HCT116 (cell line): Measurements from ENCODE around the gene HELZ2. TPM values are rescaled to one million over a fixed set of nuclear protein-coding genes. Genes with fewer than 3 reads are reported as not detected.

ENCODE experiments used
- ATAC-seq: fragments of 200-7000 bp; cut with Tn5 transposase; 2 replicates; pipeline ENCODE4 v1.9.1; 2020; ENCODE audit warnings: mild to moderate bottlenecking, moderate library complexity
- BruUV-seq: library from RNA; stranded (reverse); fragments of 400-500 nt; replicated peaks from 2 replicates; lab custom pipeline; 2021; lab: Mats Ljungman, UMichigan
- CTCF ChIA-PET: fragments of 300-600 bp; sonication (Branson Sonifier 250); formaldehyde crosslinking; loops from one replicate; lab custom pipeline; 2021; ENCODE audit warnings: antibody characterized with exemption; lab: Charles Lee
- POLR2A ChIA-PET: fragments of 300-600, 350-600 bp; sonication (Branson Sonifier 250); formaldehyde crosslinking; loops from one replicate; lab custom pipeline; 2021; ENCODE audit warnings: antibody characterized with exemption; lab: Charles Lee
- RAD21 ChIA-PET, 2 experiments: fragments of 300-600 bp; sonication (Branson Sonifier 250); formaldehyde crosslinking; loops; one replicate each; lab custom pipeline; 2023; ENCODE audit warnings: low total read pairs in 2 of 2; ENCODE audit not compliant: uncharacterized antibody in 2 of 2, unreplicated experiment in 2 of 2, low non-redundant PET in 1 of 2; lab: Charles Lee
- DNase-seq: peaks from one replicate; pipeline ENCODE4 v3.0.0-alpha.2; 2010; ENCODE audit warnings: low read depth, low spot score
- H2AFZ ChIP-seq: fragments of 200-600 bp; shearing (Covaris generic), sonication (generic); 2 replicates; pipeline ENCODE4 v1.6.1; 2017; ENCODE audit warnings: low read depth, mixed run types, mixed read lengths, antibody characterized with exemption, low read length; ENCODE audit not compliant: poor library complexity, severe bottlenecking
- H3K27ac ChIP-seq: 2 replicates; pipeline ENCODE4 v1.5.1; 2012; ENCODE audit warnings: low read depth, low read length
- H3K27me3 ChIP-seq: fragments of 200-600 bp; sonication (generic); 2 replicates; pipeline ENCODE4 v1.6.1; 2016; ENCODE audit warnings: mixed run types, low read length, mixed read lengths; ENCODE audit not compliant: insufficient read depth
- H3K36me3 ChIP-seq, 2 experiments: fragments of 200-500 bp in 1 of 2; fragments of 200-600 bp in 1 of 2; sonication (Bioruptor generic) in 1 of 2; sonication (generic) in 1 of 2; 2 replicates each; pipeline versions ENCODE4 v1.5.1 to v1.6.1; 2014 to 2016; ENCODE audit warnings: low read length in 2 of 2, inconsistent platforms in 1 of 2, mixed read lengths in 1 of 2, mixed run types in 1 of 2; ENCODE audit not compliant: insufficient read depth in 2 of 2, control insufficient read depth in 1 of 2
- H3K4me1 ChIP-seq, 2 experiments: fragments of 200-600 bp in 1 of 2; sonication (generic) in 1 of 2; 2 replicates each; pipeline versions ENCODE4 v1.5.1 to v1.6.1; 2012 to 2017; ENCODE audit warnings: low read length in 2 of 2, inconsistent platforms in 1 of 2, mild to moderate bottlenecking in 1 of 2, mixed read lengths in 1 of 2, mixed run types in 1 of 2, moderate library complexity in 1 of 2; ENCODE audit not compliant: insufficient read depth in 2 of 2, control insufficient read depth in 1 of 2
- H3K4me2 ChIP-seq: fragments of 200-600 bp; sonication (generic); 2 replicates; pipeline ENCODE4 v1.6.1; 2017; ENCODE audit warnings: mixed run types, low read length, mixed read lengths
- H3K4me3 ChIP-seq, 2 experiments: fragments of 200-600 bp in 1 of 2; sonication (generic) in 1 of 2; replicated peaks in 1 of 2; 2 replicates each; pipeline ENCODE4 v1.5.1; 2011 to 2016; ENCODE audit warnings: low read length in 2 of 2, control low read depth in 1 of 2, low read depth in 1 of 2, mild to moderate bottlenecking in 1 of 2, mixed read lengths in 1 of 2, mixed run types in 1 of 2
- H3K79me2 ChIP-seq: fragments of 200-600 bp; sonication (generic); 2 replicates; pipeline ENCODE4 v1.6.1; 2017; ENCODE audit warnings: mild to moderate bottlenecking, mixed run types, low read length, moderate library complexity, mixed read lengths; ENCODE audit not compliant: insufficient read depth
- H3K9ac ChIP-seq: fragments of 200-600 bp; sonication (generic); 2 replicates; pipeline ENCODE4 v1.6.1; 2016; ENCODE audit warnings: low read length, mixed read lengths
- H3K9me2 ChIP-seq: fragments of 200-600 bp; sonication (generic), shearing (Covaris generic); 2 replicates; pipeline ENCODE4 v1.6.1; 2017; ENCODE audit warnings: mixed run types, mild to moderate bottlenecking, moderate library complexity; ENCODE audit not compliant: insufficient read depth
- H3K9me3 ChIP-seq, 2 experiments: fragments of 200-500 bp in 1 of 2; fragments of 200-600 bp in 1 of 2; sonication (Bioruptor generic) in 1 of 2; sonication (generic) in 1 of 2; 2 replicates each; pipeline ENCODE4 v1.6.1; 2014 to 2017; ENCODE audit warnings: low read length in 2 of 2, mixed read lengths in 2 of 2, inconsistent platforms in 1 of 2, low read depth in 1 of 2, mild to moderate bottlenecking in 1 of 2, mixed run types in 1 of 2, moderate library complexity in 1 of 2; ENCODE audit not compliant: control insufficient read depth in 1 of 2, insufficient read depth in 1 of 2
- H4K20me1 ChIP-seq: fragments of 200-600 bp; sonication (generic), shearing (Covaris generic); 2 replicates; pipeline ENCODE4 v1.6.1; 2017; ENCODE audit warnings: mixed run types, mild to moderate bottlenecking, moderate library complexity; ENCODE audit not compliant: insufficient read depth
- ATF3 ChIP-seq: IDR thresholded peaks from 2 replicates; pipeline ENCODE4 v1.6.1; 2012
- CBX3 ChIP-seq: IDR thresholded peaks from 2 replicates; pipeline ENCODE4 v1.6.1; 2012; ENCODE audit warnings: low read depth
- CTCF ChIP-seq, 3 experiments: fragments of 200-600 bp in 1 of 3; sonication (generic) in 1 of 3; IDR thresholded peaks in 2 of 3; conservative IDR thresholded peaks in 1 of 3; 2 replicates each; pipeline ENCODE4 v1.5.1; 2012 to 2017; ENCODE audit warnings: low read depth in 2 of 3, low read length in 2 of 3, antibody characterized with exemption in 1 of 3, borderline replicate concordance in 1 of 3, control low read depth in 1 of 3, mild to moderate bottlenecking in 1 of 3, mixed read lengths in 1 of 3, mixed run types in 1 of 3, moderate library complexity in 1 of 3; ENCODE audit not compliant: insufficient read depth in 1 of 3
- FOSL1 ChIP-seq: IDR thresholded peaks from 2 replicates; pipeline ENCODE4 v1.6.1; 2012; ENCODE audit warnings: low read depth
- POLR2AphosphoS5 ChIP-seq: IDR thresholded peaks from 2 replicates; pipeline ENCODE4 v1.6.1; 2011; ENCODE audit warnings: mild to moderate bottlenecking, low read depth, low read length, moderate library complexity
- RAD21 ChIP-seq: IDR thresholded peaks from 2 replicates; pipeline ENCODE4 v1.6.1; 2012; ENCODE audit warnings: low read depth, mild to moderate bottlenecking
- SP1 ChIP-seq: IDR thresholded peaks from 2 replicates; pipeline ENCODE4 v1.6.1; 2012; ENCODE audit warnings: low read depth
- SRF ChIP-seq: IDR thresholded peaks from 2 replicates; pipeline ENCODE4 v1.6.1; 2012; ENCODE audit warnings: low read depth
- TCF7L2 ChIP-seq: IDR thresholded peaks from 2 replicates; pipeline ENCODE4 v1.7.0; 2011; ENCODE audit warnings: borderline replicate concordance, inconsistent platforms; ENCODE audit not compliant: insufficient read depth, insufficient read length; ENCODE audit errors: extremely low read depth
- YY1 ChIP-seq: IDR thresholded peaks from 2 replicates; pipeline ENCODE4 v1.6.1; 2011; ENCODE audit warnings: low read length, low read depth, moderate library complexity, mild to moderate bottlenecking; ENCODE audit not compliant: insufficient replicate concordance; ENCODE audit errors: extremely low read depth
- intact Hi-C: fragments of 100-400 bp; cut with micrococcal nuclease; formaldehyde crosslinking; loops from 2 replicates; pipeline ENCODE4 v1.10.0; 2022
- total RNA-seq: library from RNA; stranded (reverse); gene quantifications from one replicate; pipeline ENCODE4 v1.2.1, GENCODE V29; 2021; ENCODE audit not compliant: unreplicated experiment
- TF ChIP-seq, protein P1 (sequence below): IDR thresholded peaks from 2 replicates; pipeline ENCODE4 v1.6.1; 2012

The HELZ2 gene
- total RNA-seq, 1 experiment from 2014 or later, result 44.0 TPM

DNA sequence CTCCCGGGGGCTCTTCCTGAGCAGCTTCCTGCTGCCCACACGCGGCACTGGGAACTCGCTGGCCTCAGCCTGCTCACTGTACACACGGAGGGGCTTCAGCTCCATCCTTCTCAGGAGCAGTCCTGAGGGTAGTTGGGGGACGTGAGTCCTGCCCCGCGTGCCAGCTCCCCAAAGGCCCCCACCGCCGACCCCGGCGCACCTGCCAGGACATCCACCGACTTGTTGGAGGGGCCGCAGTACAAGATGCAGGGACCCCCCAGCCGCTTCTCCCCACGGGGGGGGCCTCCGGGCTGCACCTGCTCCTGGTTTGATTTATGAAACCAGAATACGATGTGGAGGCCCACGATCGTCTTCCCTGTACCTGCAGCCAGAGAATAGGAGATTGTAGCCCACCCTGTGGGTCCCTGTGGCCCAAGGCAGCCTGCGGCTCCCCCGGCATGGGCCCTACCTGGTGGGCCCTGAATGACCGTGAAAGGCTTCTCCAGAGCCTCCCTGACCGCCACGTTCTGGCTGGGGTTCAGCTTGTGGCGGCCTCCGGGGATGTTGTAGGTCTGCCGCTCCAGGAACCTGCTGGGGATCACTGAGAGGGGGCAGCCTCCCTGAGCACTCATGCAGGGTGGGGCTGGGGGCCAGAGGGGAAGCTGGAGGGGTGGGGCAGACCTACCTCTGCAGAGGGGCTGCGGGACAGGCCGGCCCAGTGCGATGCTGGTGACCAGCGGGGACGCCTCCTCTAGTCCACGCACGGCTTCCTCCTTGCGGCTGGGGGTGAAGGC lies 12.2 kb downstream of the HELZ2 start:
- ChIA-PET RAD21 (no interaction called here), POLR2A (interaction anchor here (0.6 kb wide), 1 partner anchor 20 kb away, joined by 3 read pairs; no protein-coding TSS in a partner anchor)
- no peaks in the 10 kb centered on the region for H3K4me1 ChIP-seq
- no peaks in the 10 kb centered on the region for H3K27me3 ChIP-seq
- H3K79me2 ChIP-seq, result no peaks in the 10 kb centered on the region
- H3K9ac ChIP-seq, result no peak overlapping the region
- no peaks in the 10 kb centered on the region for H4K20me1 ChIP-seq
- H3K9me2 ChIP-seq, result no peaks in the 10 kb centered on the region
- no peak overlapping the region for H3K27ac ChIP-seq
- H3K36me3 ChIP-seq, result no peaks in the 10 kb centered on the region; a peak in 3 of 4 replicates
- BruUV-seq, result no TSS peak
- H3K4me3 ChIP-seq, result no peak overlapping the region
- H3K9me3 ChIP-seq, result no peaks in the 10 kb centered on the region
- no peak for ATAC-seq
- intact Hi-C loops, result no loop called here
- TF ChIP-seq FOSL1 (no peak), ATF3 (no peak), RAD21 (no peak), TCF7L2 (no peak)
- TF ChIP-seq, all 23 proteins: peak for 0
- no peak for DNase-seq
- Histone ChIP-seq H3K4me2 (no peak overlapping the region), H2AFZ (no peak overlapping the region)
- CTCF ChIA-PET, result no interaction called here

DNA sequence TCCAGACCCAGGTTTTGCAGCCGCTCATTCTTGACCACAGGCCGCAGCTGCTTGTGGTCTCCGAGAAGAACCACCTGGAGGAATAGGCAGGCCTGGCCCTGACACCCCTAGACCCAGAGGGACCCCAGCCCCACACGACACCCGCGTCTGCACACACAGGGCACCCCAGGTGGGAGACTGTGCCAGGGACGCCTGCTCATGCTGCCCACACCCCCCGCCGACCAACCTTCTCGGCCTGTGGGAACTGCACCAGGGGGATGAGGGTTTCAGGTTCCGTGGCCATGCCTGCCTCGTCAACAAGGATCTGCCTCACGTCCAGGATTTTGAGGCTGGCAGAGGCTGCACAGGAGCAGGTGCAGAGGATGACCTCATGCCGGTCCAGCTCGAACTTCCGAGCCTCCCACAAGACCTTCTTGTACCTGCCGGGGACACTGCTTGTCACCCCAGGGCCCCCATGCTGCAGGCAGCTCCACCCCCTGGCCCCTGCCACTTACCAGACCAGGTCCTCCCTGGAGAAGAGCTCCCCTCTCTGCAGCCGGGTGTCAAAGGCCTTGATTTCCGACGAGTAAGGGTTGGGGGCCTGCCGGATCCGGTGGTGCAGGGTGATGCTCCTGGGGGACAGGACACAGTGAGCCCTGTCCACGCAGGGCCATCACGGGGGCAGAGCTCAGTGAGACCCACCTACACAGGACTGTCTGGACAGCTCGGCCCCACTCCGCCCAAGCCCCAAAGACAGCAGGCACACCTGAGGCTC lies 13.0 kb downstream of the HELZ2 start:
- intact Hi-C loops, result no loop called here
- DNase-seq (no peak), ATAC-seq (no peak)
- Histone ChIP-seq H4K20me1 (no peaks in the 10 kb centered on the region), H3K9me2 (no peaks in the 10 kb centered on the region), H3K27ac (no peak overlapping the region), H2AFZ (no peak overlapping the region), H3K9ac (no peak overlapping the region), H3K36me3 (no peaks in the 10 kb centered on the region; a peak in 3 of 4 replicates), H3K4me1 (no peaks in the 10 kb centered on the region), H3K79me2 (no peaks in the 10 kb centered on the region), H3K4me2 (no peak overlapping the region), H3K27me3 (no peaks in the 10 kb centered on the region), H3K9me3 (no peaks in the 10 kb centered on the region), H3K4me3 (no peak overlapping the region)
- ChIA-PET CTCF (no interaction called here), RAD21 (no interaction called here), POLR2A (no interaction called here)
- no peak for TF ChIP-seq POLR2AphosphoS5
- no peak for TF ChIP-seq CTCF (IDR thresholded peaks at IDR 0.05 in 2 of 3, conservative IDR thresholded peaks at IDR 0.05 in 1 of 3; ENCODE audit: borderline replicate concordance in 1 of 3, insufficient read depth in 1 of 3, low read depth in 2 of 3, low read length in 2 of 3)
- TF ChIP-seq, protein P1, sequence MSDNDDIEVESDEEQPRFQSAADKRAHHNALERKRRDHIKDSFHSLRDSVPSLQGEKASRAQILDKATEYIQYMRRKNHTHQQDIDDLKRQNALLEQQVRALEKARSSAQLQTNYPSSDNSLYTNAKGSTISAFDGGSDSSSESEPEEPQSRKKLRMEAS, result no peak
- TF ChIP-seq ATF3, result no peak
- no peak for TF ChIP-seq SRF
- no peak for TF ChIP-seq CBX3
- TF ChIP-seq YY1, result no peak
- TF ChIP-seq SP1, result no peak
- BruUV-seq, result no TSS peak
